ENCODE results near the gene SFMBT1. TPM values are rescaled to one million over a fixed set of nuclear protein-coding genes. Genes with fewer than 3 reads are reported as not detected.

SFMBT1 gene
- total and polyA plus RNA-seq, 2 of the 8 experiments (the other 6 are each of a cell fraction or from before 2014, with no cell fraction given), result 8.1 to 16.8 TPM

DNA sequence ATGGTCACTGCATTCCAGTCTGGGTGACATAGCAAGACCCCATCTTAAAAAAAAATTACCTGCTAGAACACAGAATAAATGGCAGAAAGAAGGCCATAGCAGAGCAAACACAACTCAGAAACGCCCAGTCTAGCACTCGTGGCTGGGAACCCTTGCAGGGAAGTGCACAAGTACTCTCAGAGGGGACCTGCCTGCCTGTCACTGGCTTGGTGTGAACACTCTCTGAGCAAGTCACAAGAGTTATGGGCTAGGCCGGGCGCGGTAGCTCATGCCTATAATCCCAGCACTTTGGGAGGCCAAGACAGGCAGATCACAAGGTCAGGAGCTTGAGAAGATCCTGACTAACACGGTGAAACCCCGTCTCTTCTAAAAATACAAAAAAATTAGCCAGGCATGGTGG is 17.2 kb downstream of the SFMBT1 start:
- H3K27me3 ChIP-seq (replicated peaks in 1 of 4; ENCODE audit: control insufficient read depth in 3 of 4, extremely low read depth in 1 of 4, insufficient read depth in 3 of 4, low read length in 3 of 4), result no peaks in the 10 kb centered on the region
- H3K4me1 ChIP-seq (replicated peaks in 1 of 4; ENCODE audit: control insufficient read depth in 3 of 4, insufficient read depth in 4 of 4, low read length in 3 of 4), result peaks cover 2 to 17% (median 10%) of the 10 kb centered on the region in 4 experiments; a peak in 6 of 7 replicates
- H2AK5ac ChIP-seq (ENCODE audit: low read depth, low read length), result peak overlapping the region; percentile 32; the same call in 1 of the 2 replicates
- no peak overlapping the region for H2BK120ac ChIP-seq (replicated peaks; ENCODE audit: low read depth, low read length)
- no peak overlapping the region for H2BK20ac ChIP-seq (ENCODE audit: low read length)
- H3K36me3 ChIP-seq (ENCODE audit: control insufficient read depth in 2 of 4, insufficient read depth in 4 of 4, low read length in 3 of 4), result no peaks in the 10 kb centered on the region
- 0 out of 2 replicates have a peak overlapping the region, but pooled peaks have one; percentile 12 for H2BK15ac ChIP-seq (ENCODE audit: low read length)
- peaks cover 0 to 53% of the 10 kb centered on the region in 2 experiments; a peak in 2 of 4 replicates for H3K79me2 ChIP-seq (ENCODE audit: control insufficient read depth in 1 of 2, insufficient read depth in 2 of 2, low read length in 2 of 2)
- no peaks in the 10 kb centered on the region for H4K20me1 ChIP-seq (replicated peaks in 1 of 2; ENCODE audit: control insufficient read depth in 1 of 2, insufficient read depth in 2 of 2, low read length in 2 of 2)
- H3K14ac ChIP-seq (ENCODE audit: insufficient read length), result no peak overlapping the region
- no peak overlapping the region for H3K4me3 ChIP-seq (ENCODE audit: extremely low read depth in 1 of 4, insufficient read depth in 2 of 4, low read depth in 3 of 4, low read length in 4 of 4)
- no peak overlapping the region for H4K5ac ChIP-seq (ENCODE audit: insufficient read length, low read depth, low read length)
- CTCF ChIA-PET (ENCODE audit: partially characterized antibody), result interaction anchor here (0.7 to 1.2 kb wide), 3 partner anchors 9 to 186 kb away, joined by 3 read pairs; no protein-coding TSS in a partner anchor
- H3K9ac ChIP-seq (replicated peaks in 1 of 4; ENCODE audit: extremely low read depth in 1 of 4, low read depth in 3 of 4, low read length in 3 of 4), result no peak overlapping the region
- no peak overlapping the region for H2AFZ ChIP-seq (ENCODE audit: low read length)
- WGBS, 2 experiments (ENCODE audit: extremely low coverage in 1 of 2, insufficient coverage in 1 of 2, insufficient read length in 1 of 2, insufficient replicate concordance in 2 of 2, low coverage in 1 of 2, low lambda C conversion rate in 2 of 2, missing lambda C conversion rate in 1 of 2), result 97% methylated on average over 7 of the region's 7 CpGs; no CpG with 5 or more reads in 1 of the 2 experiments
- no peak overlapping the region for H3K56ac ChIP-seq (replicated peaks; ENCODE audit: insufficient read length, low read depth, low read length)
- H3K4me2 ChIP-seq (ENCODE audit: insufficient read depth in 1 of 2, low read depth in 2 of 2, low read length in 2 of 2), result no peak overlapping the region
- no peak for DNase-seq (ENCODE audit: low read depth in 1 of 2, low spot score in 2 of 2)
- H3K18ac ChIP-seq (ENCODE audit: extremely low read depth, low read length), result no peak overlapping the region
- no peak overlapping the region for H4K8ac ChIP-seq (ENCODE audit: extremely low read depth, insufficient read depth, low read length)
- no peak for FAIRE-seq
- 0 out of 2 replicates have a peak overlapping the region, but pooled peaks have one; percentile 6 for H2BK12ac ChIP-seq (ENCODE audit: low read depth, low read length)
- TF ChIP-seq USF2 (IDR thresholded peaks at IDR 0.05; ENCODE audit: low read length) (no peak), CBX8 (IDR thresholded peaks at IDR 0.05; ENCODE audit: borderline replicate concordance, low read depth, low read length) (no peak), KDM5A (IDR thresholded peaks at IDR 0.05; ENCODE audit: low read length) (no peak), NRF1 (IDR thresholded peaks at IDR 0.05; ENCODE audit: low read depth, low read length) (no peak), NANOG (IDR thresholded peaks at IDR 0.05; ENCODE audit: insufficient read depth, low read depth, low read length, poor library complexity, severe bottlenecking) (no peak), HDAC6 (IDR thresholded peaks at IDR 0.05; ENCODE audit: low read depth, low read length) (no peak), HDAC2 (IDR thresholded peaks at IDR 0.05; ENCODE audit: borderline replicate concordance in 1 of 2, low read depth in 2 of 2, low read length in 2 of 2) (no peak), SIN3A (conservative IDR thresholded peaks at IDR 0.05 in 1 of 2, IDR thresholded peaks at IDR 0.05 in 1 of 2; ENCODE audit: low read depth in 1 of 2, low read length in 2 of 2) (no peak), RFX5 (IDR thresholded peaks at IDR 0.05; ENCODE audit: borderline replicate concordance, low read depth, low read length) (no peak), CEBPB (IDR thresholded peaks at IDR 0.05; ENCODE audit: low read depth, low read length) (no peak), TAF7 (optimal IDR thresholded peaks at IDR 0.05; ENCODE audit: borderline replicate concordance, low read depth, low read length) (no peak), SP1 (IDR thresholded peaks at IDR 0.05; ENCODE audit: low read depth, low read length) (no peak)
- H3K4ac ChIP-seq (replicated peaks; ENCODE audit: insufficient read length, low read depth, low read length), result no peak overlapping the region
- no peak overlapping the region for H3K27ac ChIP-seq (ENCODE audit: low read depth, low read length)
- H4K91ac ChIP-seq (replicated peaks; ENCODE audit: insufficient read length, low read length), result no peak overlapping the region
- POLR2A ChIA-PET (ENCODE audit: partially characterized antibody), result no interaction called here
- H3K23me2 ChIP-seq (ENCODE audit: low read depth, low read length), result no peaks in the 10 kb centered on the region
- H3K23ac ChIP-seq (ENCODE audit: insufficient read length), result no peak overlapping the region
- H2BK5ac ChIP-seq (ENCODE audit: low read depth, low read length), result no peak overlapping the region
- H3K9me3 ChIP-seq (ENCODE audit: insufficient read depth in 2 of 2, low read depth in 1 of 2, low read length in 1 of 2), result no peaks in the 10 kb centered on the region
- peaks cover 5% of the 10 kb centered on the region for H3K79me1 ChIP-seq (ENCODE audit: low read depth, low read length)
